HEK293T (cell line): Measurements from ENCODE around the gene FILIP1.

Source experiments
- CTCF ChIA-PET: fragments of 350-600 bp; formaldehyde crosslinking; extraction: SDS; loops from one replicate; lab custom pipeline; 2021; ENCODE audit warnings: antibody characterized with exemption, inconsistent platforms; lab: Yijun Ruan, JAX
- POLR2A ChIA-PET: fragments of 350-600 bp; formaldehyde crosslinking; extraction: SDS; loops from one replicate; lab custom pipeline; 2020; ENCODE audit warnings: antibody characterized with exemption, inconsistent platforms; lab: Yijun Ruan, JAX
- DNase-seq: peaks from one replicate; pipeline ENCODE4 v3.0.0; 2012; ENCODE audit warnings: mixed read lengths; ENCODE audit errors: extremely low spot score
- ARNT ChIP-seq: fragments of 450-650 bp; IDR thresholded peaks from 2 replicates; pipeline ENCODE4 v1.6.1; 2017; ENCODE audit warnings: mild to moderate bottlenecking
- BHLHE40 ChIP-seq: fragments of 450-650 bp; IDR thresholded peaks from 2 replicates; pipeline ENCODE4 v1.6.1; 2016; ENCODE audit warnings: mild to moderate bottlenecking, moderate library complexity, borderline replicate concordance
- CTBP1 ChIP-seq: fragments of 450-650 bp; IDR thresholded peaks from 2 replicates; pipeline ENCODE4 v1.6.1; 2016; ENCODE audit warnings: borderline replicate concordance
- ELF4 ChIP-seq: fragments of 450-650 bp; IDR thresholded peaks from 2 replicates; pipeline ENCODE4 v1.6.1; 2017; ENCODE audit warnings: antibody characterized with exemption
- FOXA1 ChIP-seq: fragments of 450-650 bp; IDR thresholded peaks from 2 replicates; pipeline ENCODE4 v1.6.1; 2016; ENCODE audit warnings: mild to moderate bottlenecking
- FOXK2 ChIP-seq: fragments of 450-650 bp; IDR thresholded peaks from 2 replicates; pipeline ENCODE4 v1.6.1; 2016; ENCODE audit warnings: mild to moderate bottlenecking
- FOXM1 ChIP-seq: fragments of 450-650 bp; IDR thresholded peaks from 2 replicates; pipeline ENCODE4 v1.6.1; 2017; ENCODE audit warnings: mild to moderate bottlenecking, borderline replicate concordance
- HDGF ChIP-seq: fragments of 450-650 bp; IDR thresholded peaks from 2 replicates; pipeline ENCODE4 v1.6.1; 2017; ENCODE audit warnings: antibody characterized with exemption, borderline replicate concordance
- L3MBTL2 ChIP-seq: fragments of 450-650 bp; conservative IDR thresholded peaks from 2 replicates; pipeline ENCODE4 v1.6.1; 2016; ENCODE audit warnings: mild to moderate bottlenecking
- LEF1 ChIP-seq: fragments of 450-650 bp; IDR thresholded peaks from 2 replicates; pipeline ENCODE4 v1.6.1; 2017; ENCODE audit warnings: mild to moderate bottlenecking, borderline replicate concordance
- NFRKB ChIP-seq: fragments of 450-650 bp; IDR thresholded peaks from 2 replicates; pipeline ENCODE4 v1.6.1; 2016; ENCODE audit warnings: mild to moderate bottlenecking, moderate library complexity
- PKNOX1 ChIP-seq: fragments of 450-650 bp; IDR thresholded peaks from 2 replicates; pipeline ENCODE4 v1.6.1; 2016
- SP1 ChIP-seq: fragments of 450-650 bp; IDR thresholded peaks from 2 replicates; pipeline ENCODE4 v1.6.1; 2017
- SUZ12 ChIP-seq: fragments of 450-650 bp; IDR thresholded peaks from 2 replicates; pipeline ENCODE4 v1.6.1; 2016; ENCODE audit warnings: mild to moderate bottlenecking
- TARDBP ChIP-seq: fragments of 450-650 bp; IDR thresholded peaks from 2 replicates; pipeline ENCODE4 v1.6.1; 2016
- ZNF384 ChIP-seq: fragments of 450-650 bp; IDR thresholded peaks from 2 replicates; pipeline ENCODE4 v1.6.1; 2016

FILIP1 gene

GRCh38 chr6:75306064-75306463 lies 187.5 kb downstream of the FILIP1 start:
- ChIA-PET POLR2A (no interaction called here), CTCF (interaction anchor here (0.6 to 1.1 kb wide), 2 partner anchors 9 to 547 kb away, joined by 3 to 4 read pairs; no protein-coding TSS in a partner anchor)
- DNase-seq, result no peak
- TF ChIP-seq LEF1, result no peak
- TF ChIP-seq HDGF, result no peak
- no peak for TF ChIP-seq PKNOX1
- no peak for TF ChIP-seq ELF4
- TF ChIP-seq BHLHE40, result no peak
- no peak for TF ChIP-seq ZNF384
- TF ChIP-seq FOXM1, result no peak
- TF ChIP-seq SP1, result no peak
- TF ChIP-seq CTBP1, result no peak
- TF ChIP-seq ARNT, result no peak
- TF ChIP-seq FOXA1, result no peak

- ChIA-PET CTCF (interaction anchor here (0.6 to 1.3 kb wide), 4 partner anchors 8 to 548 kb away, joined by 3 to 4 read pairs (median 3); no protein-coding TSS in a partner anchor), POLR2A (interaction anchor here (1.0 kb wide), 1 partner anchor 21 kb away, joined by 4 read pairs; the partner anchor contains the start of gene TMEM30A)
- TF ChIP-seq CTBP1 (no peak), HDGF (no peak), ELF4 (no peak), TARDBP (no peak), ZNF384 (no peak), PKNOX1 (no peak), SP1 (no peak), FOXK2 (no peak), FOXA1 (no peak), ARNT (no peak), LEF1 (no peak), FOXM1 (no peak), NFRKB (no peak), SUZ12 (no peak), BHLHE40 (no peak), L3MBTL2 (no peak)
- no peak for DNase-seq
These were observed 188.0 kb downstream of the FILIP1 start for GRCh38 chr6:75305573-75305972.

- no peak for DNase-seq
- ChIA-PET CTCF (no interaction called here), POLR2A (interaction anchor here (0.6 kb wide), 1 partner anchor 59 kb away, joined by 3 read pairs; the partner anchor contains the start of gene COX7A2)
- TF ChIP-seq L3MBTL2 (no peak), NFRKB (no peak), ARNT (no peak), HDGF (no peak)
These were observed 191.3 kb downstream of the FILIP1 start for GRCh38 chr6:75302280-75302679.

- TF ChIP-seq ELF4 (no peak), SP1 (no peak), SUZ12 (no peak), BHLHE40 (no peak), FOXM1 (no peak), CTBP1 (no peak), ARNT (no peak), PKNOX1 (no peak), FOXA1 (no peak), FOXK2 (no peak), ZNF384 (no peak), LEF1 (no peak), HDGF (no peak), L3MBTL2 (no peak), NFRKB (no peak), TARDBP (no peak)
- DNase-seq, result no peak
- POLR2A ChIA-PET, result interaction anchor here (1.0 kb wide), 1 partner anchor 223 kb away, joined by 3 read pairs; no protein-coding TSS in a partner anchor
- CTCF ChIA-PET, result no interaction called here
These were observed 192.1 kb downstream of the FILIP1 start for GRCh38 chr6:75301537-75301936.

GRCh38 chr6:75301088-75301487 lies 192.5 kb downstream of the FILIP1 start:
- ChIA-PET CTCF (no interaction called here), POLR2A (interaction anchor here (1.0 kb wide), 1 partner anchor 223 kb away, joined by 3 read pairs; no protein-coding TSS in a partner anchor)
- DNase-seq, result no peak
- TF ChIP-seq FOXM1, result no peak
- TF ChIP-seq BHLHE40, result no peak
- TF ChIP-seq LEF1, result no peak
- TF ChIP-seq FOXA1, result no peak
- no peak for TF ChIP-seq SP1
- no peak for TF ChIP-seq ARNT

- POLR2A ChIA-PET, result interaction anchor here (0.7 kb wide), 1 partner anchor 9 kb away, joined by 3 read pairs; no protein-coding TSS in a partner anchor
- no peak for DNase-seq
- CTCF ChIA-PET, result interaction anchor here (0.6 to 0.7 kb wide), 4 partner anchors 11 to 173 kb away, joined by 3 to 5 read pairs (median 4); no protein-coding TSS in a partner anchor
- TF ChIP-seq SP1, result no peak
- no peak for TF ChIP-seq ELF4
- TF ChIP-seq LEF1, result no peak
- TF ChIP-seq BHLHE40, result no peak
- TF ChIP-seq ZNF384, result no peak
- no peak for TF ChIP-seq FOXK2
- TF ChIP-seq CTBP1, result no peak
- no peak for TF ChIP-seq L3MBTL2
- no peak for TF ChIP-seq FOXM1
- TF ChIP-seq FOXA1, result no peak
- TF ChIP-seq NFRKB, result no peak
- no peak for TF ChIP-seq TARDBP
- no peak for TF ChIP-seq ARNT
These were observed 193.1 kb downstream of the FILIP1 start for GRCh38 chr6:75300531-75300855.
